A673 (cell line): ENCODE measurements around the gene BBS9. TPM values are rescaled to one million over a fixed set of nuclear protein-coding genes. Genes with fewer than 3 reads are reported as not detected.

ENCODE experiments used
- BruUV-seq: library from RNA; stranded (reverse); fragments of 400-500 nt; replicated peaks from 2 replicates; lab custom pipeline; 2021; lab: Mats Ljungman, UMichigan
- CTCF ChIA-PET: fragments of 300-600 bp; sonication (Branson Sonifier 250); formaldehyde crosslinking; loops from one replicate; lab custom pipeline; 2022; ENCODE audit warnings: antibody characterized with exemption; lab: Charles Lee
- POLR2A ChIA-PET: fragments of 300-600 bp; sonication (Branson Sonifier 250); formaldehyde crosslinking; loops from one replicate; lab custom pipeline; 2022; ENCODE audit warnings: antibody characterized with exemption; ENCODE audit not compliant: low non-redundant PET; lab: Charles Lee
- DNase-seq: peaks from one replicate; pipeline ENCODE4 v3.0.0-alpha.2; 2015; ENCODE audit warnings: low spot score
- H3K27ac ChIP-seq: fragments of 200-600 bp; sonication (generic); 2 replicates; pipeline ENCODE4 v1.5.1; 2016; ENCODE audit warnings: mixed run types, low read depth, mild to moderate bottlenecking, mixed read lengths, antibody characterized with exemption, low read length; ENCODE audit not compliant: poor library complexity, severe bottlenecking
- H3K27me3 ChIP-seq: fragments of 200-600 bp; sonication (generic); replicated peaks from 2 replicates; pipeline ENCODE4 v1.6.1; 2017; ENCODE audit warnings: mixed run types, low read depth, mild to moderate bottlenecking, mixed read lengths, antibody characterized with exemption, low read length; ENCODE audit not compliant: insufficient read depth, poor library complexity
- H3K36me3 ChIP-seq: fragments of 200-600 bp; sonication (generic); 2 replicates; pipeline ENCODE4 v1.6.1; 2016; ENCODE audit warnings: mixed run types, mild to moderate bottlenecking, mixed read lengths, antibody characterized with exemption, low read length; ENCODE audit not compliant: insufficient read depth, poor library complexity, severe bottlenecking
- H3K4me1 ChIP-seq: fragments of 200-600 bp; sonication (generic); 2 replicates; pipeline ENCODE4 v1.6.1; 2017; ENCODE audit warnings: mixed run types, mild to moderate bottlenecking, mixed read lengths, antibody characterized with exemption, low read length; ENCODE audit not compliant: insufficient read depth, poor library complexity, severe bottlenecking
- H3K4me3 ChIP-seq: fragments of 200-600 bp; sonication (generic); 2 replicates; pipeline ENCODE4 v1.5.1; 2016; ENCODE audit warnings: low read depth, mixed run types, mild to moderate bottlenecking, mixed read lengths, low read length; ENCODE audit not compliant: poor library complexity, severe bottlenecking
- H3K9me3 ChIP-seq: fragments of 200-600 bp; sonication (generic); 2 replicates; pipeline ENCODE4 v1.6.1; 2016; ENCODE audit warnings: mixed run types, low read depth, mild to moderate bottlenecking, mixed read lengths, antibody characterized with exemption, low read length; ENCODE audit not compliant: poor library complexity, severe bottlenecking
- EZH2 ChIP-seq: fragments of 200-600 bp; sonication (generic); IDR thresholded peaks from 2 replicates; pipeline ENCODE4 v1.6.1; 2017; ENCODE audit warnings: borderline replicate concordance, low read depth, mild to moderate bottlenecking, mixed read lengths, antibody characterized with exemption, low read length; ENCODE audit not compliant: poor library complexity, severe bottlenecking
- intact Hi-C: fragments of 100-400 bp; cut with micrococcal nuclease; formaldehyde crosslinking; loops from one replicate; pipeline ENCODE4 v1.10.0; 2022; ENCODE audit not compliant: unreplicated experiment
- total RNA-seq: library from RNA; stranded (reverse); gene quantifications from 2 replicates; pipeline ENCODE4 v1.2.3, GENCODE V29; 2021
- TF ChIP-seq, protein P1 (sequence below): fragments of 300-800, 200-600 bp; sonication (generic); conservative IDR thresholded peaks from 2 replicates; pipeline ENCODE4 v1.5.1; 2017; ENCODE audit warnings: low read depth, mild to moderate bottlenecking, antibody characterized with exemption, low read length, moderate library complexity, mixed read lengths

BBS9 gene
- total RNA-seq, 1 experiment from 2014 or later: 9.4 TPM

DNA sequence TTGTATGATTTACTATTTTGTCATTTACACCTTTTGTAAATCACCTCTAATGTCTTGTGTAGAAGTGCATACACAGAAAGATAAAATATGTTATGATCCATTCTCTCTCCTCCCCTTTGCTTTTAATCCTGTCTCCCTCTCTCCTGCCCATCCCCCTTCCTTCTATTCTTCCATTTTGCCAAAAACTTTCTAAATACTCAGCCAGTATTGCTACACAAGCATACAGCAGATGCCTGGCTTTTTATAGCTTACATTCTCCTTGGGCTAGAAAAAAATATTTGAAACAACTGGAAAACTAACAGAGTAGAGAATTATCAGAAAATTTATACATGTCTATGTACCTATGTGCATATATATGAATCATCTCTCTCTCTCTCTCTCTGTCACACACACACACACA lies 467.3 kb downstream of the BBS9 start:
- TF ChIP-seq, protein P1, sequence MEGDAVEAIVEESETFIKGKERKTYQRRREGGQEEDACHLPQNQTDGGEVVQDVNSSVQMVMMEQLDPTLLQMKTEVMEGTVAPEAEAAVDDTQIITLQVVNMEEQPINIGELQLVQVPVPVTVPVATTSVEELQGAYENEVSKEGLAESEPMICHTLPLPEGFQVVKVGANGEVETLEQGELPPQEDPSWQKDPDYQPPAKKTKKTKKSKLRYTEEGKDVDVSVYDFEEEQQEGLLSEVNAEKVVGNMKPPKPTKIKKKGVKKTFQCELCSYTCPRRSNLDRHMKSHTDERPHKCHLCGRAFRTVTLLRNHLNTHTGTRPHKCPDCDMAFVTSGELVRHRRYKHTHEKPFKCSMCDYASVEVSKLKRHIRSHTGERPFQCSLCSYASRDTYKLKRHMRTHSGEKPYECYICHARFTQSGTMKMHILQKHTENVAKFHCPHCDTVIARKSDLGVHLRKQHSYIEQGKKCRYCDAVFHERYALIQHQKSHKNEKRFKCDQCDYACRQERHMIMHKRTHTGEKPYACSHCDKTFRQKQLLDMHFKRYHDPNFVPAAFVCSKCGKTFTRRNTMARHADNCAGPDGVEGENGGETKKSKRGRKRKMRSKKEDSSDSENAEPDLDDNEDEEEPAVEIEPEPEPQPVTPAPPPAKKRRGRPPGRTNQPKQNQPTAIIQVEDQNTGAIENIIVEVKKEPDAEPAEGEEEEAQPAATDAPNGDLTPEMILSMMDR: no peak
- TF ChIP-seq EZH2: no peak
- Histone ChIP-seq H3K4me3 (no peak overlapping the region), H3K9me3 (no peaks in the 10 kb centered on the region), H3K36me3 (no peaks in the 10 kb centered on the region), H3K4me1 (no peaks in the 10 kb centered on the region), H3K27me3 (no peaks in the 10 kb centered on the region), H3K27ac (no peak overlapping the region)
- CTCF ChIA-PET: no interaction called here
- no TSS peak for BruUV-seq
- no peak for DNase-seq
- POLR2A ChIA-PET: no interaction called here
- intact Hi-C loops: no loop called here

DNA sequence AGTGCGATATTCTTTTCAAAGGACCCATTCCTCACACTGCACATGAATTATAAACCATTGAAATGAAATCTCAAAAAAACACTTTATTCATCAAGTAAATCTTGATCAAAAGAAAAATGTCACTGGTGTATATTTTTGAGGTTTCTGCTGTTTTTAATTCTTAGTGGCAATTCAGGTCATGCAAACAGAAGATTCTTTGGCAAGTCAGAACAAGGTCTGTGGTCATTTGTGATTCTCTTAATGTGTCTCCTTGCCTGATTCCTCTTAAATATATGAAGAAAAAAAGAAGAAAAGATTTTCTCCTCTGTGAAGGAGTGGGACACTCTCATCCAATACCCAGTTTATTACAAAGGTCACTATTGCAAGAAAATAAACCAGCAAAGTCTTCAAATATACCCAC lies 467.8 kb downstream of the BBS9 start:
- ChIA-PET POLR2A (no interaction called here), CTCF (no interaction called here)
- no peak overlapping the region for H3K27ac ChIP-seq
- no peaks in the 10 kb centered on the region for H3K4me1 ChIP-seq
- no TSS peak for BruUV-seq
- H3K4me3 ChIP-seq: no peak overlapping the region
- intact Hi-C loops: no loop called here
- H3K27me3 ChIP-seq: no peaks in the 10 kb centered on the region
- TF ChIP-seq, protein P1: no peak
- no peak for TF ChIP-seq EZH2
- H3K36me3 ChIP-seq: no peaks in the 10 kb centered on the region
- H3K9me3 ChIP-seq: no peaks in the 10 kb centered on the region
- DNase-seq: no peak

DNA sequence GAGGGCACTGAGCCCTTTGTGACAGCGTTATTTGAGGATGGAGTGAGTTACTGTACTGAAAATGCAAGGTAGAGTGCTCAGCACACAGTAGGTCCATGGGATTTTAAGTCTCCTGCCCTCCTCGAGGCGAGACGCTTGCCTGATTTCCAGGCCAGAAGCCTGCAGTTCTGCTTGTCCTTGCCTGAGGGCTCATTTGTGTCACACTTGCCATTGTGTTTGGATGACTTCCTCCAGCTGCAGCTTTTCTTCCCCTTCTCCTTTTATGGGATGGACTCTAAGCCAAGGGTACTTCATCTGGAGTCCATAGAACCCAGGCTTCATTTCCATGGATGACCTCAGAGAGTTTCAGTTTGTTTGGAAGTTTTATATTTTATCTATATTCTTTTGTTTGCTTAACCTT lies 471.7 kb downstream of the BBS9 start:
- ChIA-PET CTCF (no interaction called here), POLR2A (no interaction called here)
- no TSS peak for BruUV-seq
- Histone ChIP-seq H3K4me3 (no peak overlapping the region), H3K27me3 (no peaks in the 10 kb centered on the region), H3K36me3 (no peaks in the 10 kb centered on the region), H3K4me1 (no peaks in the 10 kb centered on the region), H3K27ac (no peak overlapping the region), H3K9me3 (no peaks in the 10 kb centered on the region)
- intact Hi-C loops: no loop called here
- no peak for TF ChIP-seq EZH2
- TF ChIP-seq, protein P1: no peak
- DNase-seq: no peak
